ENCODE data around the gene NEDD9. TPM values are rescaled to one million over a fixed set of nuclear protein-coding genes. Genes with fewer than 3 reads are reported as not detected.

NEDD9 gene
- polyA plus RNA-seq, 1 of the 3 experiments (the other 2 are of a cell fraction), result 7.4 TPM

DNA sequence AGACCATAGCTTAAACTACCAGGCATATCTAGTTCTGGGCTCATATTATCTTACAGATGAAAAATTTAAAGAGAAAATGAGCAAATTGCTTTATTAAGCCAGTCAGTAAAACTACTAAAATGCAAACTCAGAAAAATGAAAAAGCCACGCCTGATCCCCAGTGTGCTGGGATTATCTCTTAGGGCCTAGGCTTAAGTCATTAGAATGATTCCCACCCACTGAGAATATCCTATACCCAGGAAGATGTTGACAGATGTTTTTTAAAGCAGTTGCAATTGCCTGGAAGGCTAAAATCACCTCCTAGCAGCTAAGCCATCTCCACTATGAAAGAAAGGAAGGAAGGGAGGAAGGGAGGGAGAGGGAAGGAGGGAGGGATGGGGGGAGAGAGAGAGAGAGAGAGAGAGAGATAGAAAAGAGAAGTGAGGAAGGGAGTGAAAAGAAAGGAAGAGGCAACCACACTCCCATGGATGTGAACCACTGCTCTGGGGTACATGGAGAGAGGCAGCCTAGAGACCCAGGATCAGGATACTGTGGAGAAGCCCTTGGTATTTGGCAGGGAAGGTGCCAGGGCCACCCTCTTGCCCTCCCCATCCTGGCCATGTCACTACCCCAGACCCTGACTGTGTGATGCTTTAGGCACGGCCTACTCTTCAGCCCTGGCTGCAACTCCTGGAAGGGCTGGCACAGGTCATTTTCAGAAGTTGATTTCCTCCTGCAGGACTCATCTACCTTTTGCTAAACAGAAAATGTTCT is 21.9 kb downstream of the NEDD9 start:
- H4K20me1 ChIP-seq (ENCODE audit: insufficient read depth), result no peaks in the 10 kb centered on the region
- 94% methylated on average over 2 of the region's 2 CpGs for WGBS (ENCODE audit: low lambda C conversion rate)
- no peaks in the 10 kb centered on the region for H3K27me3 ChIP-seq (ENCODE audit: insufficient read depth)
- H3K36me3 ChIP-seq (replicated peaks in 1 of 2; ENCODE audit: control insufficient read depth in 1 of 2, insufficient read depth in 2 of 2, low read length in 1 of 2), result peaks cover 0 to 33% of the 10 kb centered on the region in 2 experiments
- no peak for DNase-seq
- H3K4me3 ChIP-seq (ENCODE audit: low read depth in 2 of 2, low read length in 1 of 2), result no peak overlapping the region; a peak in 1 of 4 replicates
- H2AFZ ChIP-seq (ENCODE audit: low read depth), result no peak overlapping the region
- H3K4me2 ChIP-seq, result peak overlapping the region; percentile 9; the same call in 1 of the 2 replicates
- peaks cover 52% of the 10 kb centered on the region for H3F3A ChIP-seq (replicated peaks; ENCODE audit: insufficient read depth)
- peaks cover 76% of the 10 kb centered on the region for H3K79me2 ChIP-seq (ENCODE audit: insufficient read depth)
- H3K4me1 ChIP-seq (ENCODE audit: control insufficient read depth in 1 of 2, insufficient read depth in 2 of 2, low read depth in 1 of 2, low read length in 1 of 2), result peaks cover 49 to 81% of the 10 kb centered on the region in 2 experiments; a peak in 3 of 4 replicates
- no peaks in the 10 kb centered on the region for H3K9me3 ChIP-seq
- H3K9me2 ChIP-seq, result no peaks in the 10 kb centered on the region
- H3K27ac ChIP-seq (ENCODE audit: low read depth in 2 of 2, low read length in 1 of 2), result peak overlapping the region; percentile 44 to 91
- ChIA-PET CTCF (interaction anchor here (1.0 to 1.5 kb wide), 2 partner anchors 39 to 285 kb away, joined by 3 to 5 read pairs; no protein-coding TSS in a partner anchor), POLR2A (no interaction called here)
- no peak for TF ChIP-seq MAX (IDR thresholded peaks at IDR 0.05; ENCODE audit: low read depth)
- no peak for TF ChIP-seq EP300 (IDR thresholded peaks at IDR 0.05; ENCODE audit: borderline replicate concordance in 1 of 2, low read depth in 1 of 2, low read length in 1 of 2)
- no peak for TF ChIP-seq NFIC (IDR thresholded peaks at IDR 0.05; ENCODE audit: borderline replicate concordance)
- no peak for TF ChIP-seq TEAD4 (IDR thresholded peaks at IDR 0.05; ENCODE audit: borderline replicate concordance, insufficient read depth)
- TF ChIP-seq YY1 (IDR thresholded peaks at IDR 0.05; ENCODE audit: low read depth), result no peak
- TF ChIP-seq POLR2AphosphoS5 (IDR thresholded peaks at IDR 0.05; ENCODE audit: low read depth, low read length), result no peak
- TF ChIP-seq, protein P1, sequence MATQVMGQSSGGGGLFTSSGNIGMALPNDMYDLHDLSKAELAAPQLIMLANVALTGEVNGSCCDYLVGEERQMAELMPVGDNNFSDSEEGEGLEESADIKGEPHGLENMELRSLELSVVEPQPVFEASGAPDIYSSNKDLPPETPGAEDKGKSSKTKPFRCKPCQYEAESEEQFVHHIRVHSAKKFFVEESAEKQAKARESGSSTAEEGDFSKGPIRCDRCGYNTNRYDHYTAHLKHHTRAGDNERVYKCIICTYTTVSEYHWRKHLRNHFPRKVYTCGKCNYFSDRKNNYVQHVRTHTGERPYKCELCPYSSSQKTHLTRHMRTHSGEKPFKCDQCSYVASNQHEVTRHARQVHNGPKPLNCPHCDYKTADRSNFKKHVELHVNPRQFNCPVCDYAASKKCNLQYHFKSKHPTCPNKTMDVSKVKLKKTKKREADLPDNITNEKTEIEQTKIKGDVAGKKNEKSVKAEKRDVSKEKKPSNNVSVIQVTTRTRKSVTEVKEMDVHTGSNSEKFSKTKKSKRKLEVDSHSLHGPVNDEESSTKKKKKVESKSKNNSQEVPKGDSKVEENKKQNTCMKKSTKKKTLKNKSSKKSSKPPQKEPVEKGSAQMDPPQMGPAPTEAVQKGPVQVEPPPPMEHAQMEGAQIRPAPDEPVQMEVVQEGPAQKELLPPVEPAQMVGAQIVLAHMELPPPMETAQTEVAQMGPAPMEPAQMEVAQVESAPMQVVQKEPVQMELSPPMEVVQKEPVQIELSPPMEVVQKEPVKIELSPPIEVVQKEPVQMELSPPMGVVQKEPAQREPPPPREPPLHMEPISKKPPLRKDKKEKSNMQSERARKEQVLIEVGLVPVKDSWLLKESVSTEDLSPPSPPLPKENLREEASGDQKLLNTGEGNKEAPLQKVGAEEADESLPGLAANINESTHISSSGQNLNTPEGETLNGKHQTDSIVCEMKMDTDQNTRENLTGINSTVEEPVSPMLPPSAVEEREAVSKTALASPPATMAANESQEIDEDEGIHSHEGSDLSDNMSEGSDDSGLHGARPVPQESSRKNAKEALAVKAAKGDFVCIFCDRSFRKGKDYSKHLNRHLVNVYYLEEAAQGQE (IDR thresholded peaks at IDR 0.05; ENCODE audit: low read depth, low read length), result no peak
- no peak for TF ChIP-seq FOSL2 (IDR thresholded peaks at IDR 0.05; ENCODE audit: borderline replicate concordance, low read depth)
- TF ChIP-seq RFX5 (IDR thresholded peaks at IDR 0.05; ENCODE audit: low read length), result no peak
- TF ChIP-seq, protein P2, sequence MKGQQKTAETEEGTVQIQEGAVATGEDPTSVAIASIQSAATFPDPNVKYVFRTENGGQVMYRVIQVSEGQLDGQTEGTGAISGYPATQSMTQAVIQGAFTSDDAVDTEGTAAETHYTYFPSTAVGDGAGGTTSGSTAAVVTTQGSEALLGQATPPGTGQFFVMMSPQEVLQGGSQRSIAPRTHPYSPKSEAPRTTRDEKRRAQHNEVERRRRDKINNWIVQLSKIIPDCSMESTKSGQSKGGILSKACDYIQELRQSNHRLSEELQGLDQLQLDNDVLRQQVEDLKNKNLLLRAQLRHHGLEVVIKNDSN (IDR thresholded peaks at IDR 0.05; ENCODE audit: borderline replicate concordance, low read depth), result no peak
- no peak for TF ChIP-seq NRF1 (IDR thresholded peaks at IDR 0.05; ENCODE audit: low read depth, low read length)
- TF ChIP-seq FOXJ3 (CRISPR knock-in tag; IDR thresholded peaks at IDR 0.05), result no peak
- TF ChIP-seq ELF1 (IDR thresholded peaks at IDR 0.05), result no peak
- H3K9ac ChIP-seq, result peak overlapping the region; percentile 40; the same call in 1 of the 2 replicates
